NCI-H1417 (cell line): Measurements from ENCODE around the gene IDH2.
"Not testable (repeated sequence)": the region's sequence is repeated elsewhere in the genome, so short reads cannot be mapped to it uniquely, and the experiment has no call there.

Experiments
- DNase-seq, 3 experiments: peaks; one replicate each; lab custom pipeline; 2025; lab: John Stamatoyannopoulos, UW

The IDH2 gene

GRCh38 chr15:90084876-90085423 is 17.3 kb downstream of the IDH2 start:
- no peak for DNase-seq

- DNase-seq = no peak
These were observed 18.2 kb downstream of the IDH2 start for GRCh38 chr15:90083954-90084607.

- DNase-seq = no peak
These were observed 18.8 kb downstream of the IDH2 start for GRCh38 chr15:90083419-90083818.

- no peak for DNase-seq
These were observed 20.0 kb downstream of the IDH2 start for GRCh38 chr15:90082140-90082715.

- no peak for DNase-seq
These were observed 21.4 kb downstream of the IDH2 start for GRCh38 chr15:90080818-90081393.

GRCh38 chr15:90080458-90080755 is 21.9 kb downstream of the IDH2 start:
- no peak for DNase-seq

GRCh38 chr15:90079619-90080457 is 22.4 kb downstream of the IDH2 start:
- no peak for DNase-seq

GRCh38 chr15:90078965-90079364 is 23.3 kb downstream of the IDH2 start:
- no peak for DNase-seq

GRCh38 chr15:90076716-90077115 is 25.6 kb downstream of the IDH2 start:
- no peak for DNase-seq

- no peak for DNase-seq
These were observed 26.6 kb downstream of the IDH2 start for GRCh38 chr15:90075420-90076289.

- no peak for DNase-seq
These were observed 27.4 kb downstream of the IDH2 start for GRCh38 chr15:90074916-90075315.

GRCh38 chr15:90074023-90074422 is 28.2 kb downstream of the IDH2 start:
- no peak for DNase-seq

GRCh38 chr15:90072978-90073640 is 29.2 kb downstream of the IDH2 start:
- DNase-seq = no peak

- DNase-seq = peak; percentile 65 to 86 (median 68)
These were observed 31.0 kb downstream of the IDH2 start for GRCh38 chr15:90071220-90071807.

- DNase-seq = not testable (repeated sequence)
These were observed 31.6 kb downstream of the IDH2 start for GRCh38 chr15:90070623-90071022.

- DNase-seq = no peak
These were observed 34.2 kb downstream of the IDH2 start for GRCh38 chr15:90067953-90068606.

- no peak for DNase-seq
These were observed 34.9 kb downstream of the IDH2 start for GRCh38 chr15:90067181-90067952.

GRCh38 chr15:90065682-90066049 is 36.6 kb downstream of the IDH2 start:
- DNase-seq = no peak

GRCh38 chr15:90064911-90065681 is 37.2 kb downstream of the IDH2 start:
- no peak for DNase-seq
